ENCODE measurements around the gene TUBB2A.
"Not testable (repeated sequence)": the region's sequence is repeated elsewhere in the genome, so short reads cannot be mapped to it uniquely, and the experiment has no call there.

Gene TUBB2A
- 24.9 to 101 (median 46.7) reads per million in 17 experiments for total RNA-seq

DNA sequence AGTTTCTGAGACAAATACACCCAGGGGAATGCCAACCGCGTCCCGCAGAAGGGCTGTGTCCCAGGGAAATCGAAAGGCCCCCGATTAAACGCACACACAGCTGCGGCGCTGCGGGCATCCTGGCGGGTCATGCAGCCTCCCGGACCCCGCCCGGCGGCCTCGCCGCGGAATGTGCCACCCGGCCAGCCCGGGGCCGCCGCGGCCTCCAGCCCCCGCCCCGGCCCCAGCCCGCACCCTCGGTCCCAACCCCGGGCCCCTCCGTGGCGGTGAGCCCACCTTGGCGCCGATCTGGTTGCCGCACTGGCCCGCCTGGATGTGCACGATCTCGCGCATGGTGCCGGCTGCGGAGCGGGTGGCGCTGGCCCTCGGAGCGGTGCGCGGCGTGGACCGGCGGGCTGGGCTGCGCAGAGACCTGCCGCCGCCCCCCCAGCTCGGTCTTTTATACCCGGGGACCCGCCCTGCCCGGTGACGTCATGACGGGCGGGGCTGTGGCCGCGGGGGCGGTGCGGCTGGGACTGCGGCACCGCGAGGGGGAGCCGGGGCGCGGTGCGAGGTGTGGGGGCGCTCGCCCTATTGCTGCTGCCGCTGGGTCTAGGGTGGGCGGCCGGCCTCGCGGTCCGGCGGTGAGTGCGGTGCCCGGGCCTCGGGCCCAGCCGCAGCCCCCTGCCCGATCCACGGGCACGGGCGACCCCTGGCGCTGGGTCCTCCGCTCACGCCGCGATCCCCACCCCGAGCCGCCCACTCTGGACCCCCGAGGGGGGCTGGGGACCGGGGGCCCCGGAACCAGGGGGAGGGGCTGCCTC lies at the start of gene TUBB2A:
Gene TUBB2A (minus strand): TSS at position 414 of the 803 bp plus-strand sequence. CDS start 81 bp downstream, at position 333.
- peak; percentile 90 to 97 (median 94) for DNase-seq

DNA sequence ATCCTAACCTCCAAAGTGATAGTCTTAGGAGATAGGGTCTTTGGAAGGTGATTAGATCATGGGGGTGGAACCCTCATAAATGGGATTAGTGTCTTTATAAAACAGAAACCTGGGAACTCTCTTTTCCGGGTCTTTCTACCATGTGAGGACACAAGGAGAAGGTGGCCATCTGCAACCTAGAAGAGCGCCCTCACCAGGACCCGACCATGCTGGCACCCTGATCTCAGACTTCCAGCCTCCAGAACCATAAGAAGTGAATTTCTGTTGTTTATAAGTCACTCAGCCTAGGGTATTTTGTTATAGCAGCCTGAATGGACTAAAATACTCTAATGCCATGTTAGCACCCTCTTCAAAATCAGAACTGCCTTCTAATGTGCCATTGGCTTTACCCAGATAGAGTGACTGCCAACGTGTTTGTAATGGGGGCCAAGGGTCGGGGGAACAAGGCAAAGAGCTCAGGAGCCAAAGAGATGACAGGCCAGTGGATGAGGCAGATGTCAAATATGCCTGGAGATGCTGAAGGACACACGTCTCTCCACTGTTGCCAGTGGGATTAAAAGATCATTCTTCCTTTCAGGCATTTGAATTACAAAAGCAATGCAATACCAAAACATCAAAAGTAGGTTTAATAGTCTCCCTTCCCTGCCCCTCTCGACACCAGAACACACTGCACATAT lies 49.1 kb upstream of the TUBB2A start:
- no peak for DNase-seq

DNA sequence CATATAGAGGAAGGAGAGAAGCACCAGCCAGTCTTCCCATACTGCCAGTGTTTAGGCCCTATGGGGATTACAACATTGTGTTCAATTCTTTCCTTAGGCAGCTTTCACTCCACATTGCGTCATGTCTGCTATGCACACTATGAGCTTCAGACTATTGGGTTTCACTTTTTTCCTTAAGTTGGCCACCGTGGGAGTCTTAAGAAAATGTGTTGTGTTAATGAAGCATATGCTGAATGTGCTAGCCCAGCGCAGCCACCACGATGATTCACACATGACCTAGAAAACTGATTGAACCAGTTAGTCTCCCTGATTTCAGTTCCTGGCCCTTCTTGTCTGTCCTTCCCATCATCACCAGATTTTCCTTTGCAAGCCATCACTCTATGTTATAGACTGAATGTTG lies 48.6 kb upstream of the TUBB2A start:
- DNase-seq, result peak; percentile 55 to 77 (median 58)

DNA sequence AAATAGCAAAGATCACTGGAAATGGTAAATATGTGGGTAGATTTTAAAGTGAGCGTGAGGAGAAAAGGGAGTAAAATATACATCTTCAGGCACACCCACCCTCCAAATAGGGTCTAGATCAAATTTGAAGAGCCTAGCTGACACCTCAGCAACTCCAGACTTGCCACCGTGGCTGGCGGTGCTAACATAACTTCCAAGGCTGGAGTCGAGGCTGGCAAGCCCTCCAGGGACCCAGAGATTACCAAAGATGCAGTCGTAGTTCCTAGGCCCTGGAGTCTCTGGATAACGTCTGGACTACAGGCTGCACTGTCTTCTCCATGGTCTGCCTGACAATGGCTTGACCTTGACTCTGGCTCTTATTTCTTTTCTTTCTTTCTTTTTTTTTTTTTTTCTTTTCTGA lies 47.6 kb upstream of the TUBB2A start:
- DNase-seq, result no peak

DNA sequence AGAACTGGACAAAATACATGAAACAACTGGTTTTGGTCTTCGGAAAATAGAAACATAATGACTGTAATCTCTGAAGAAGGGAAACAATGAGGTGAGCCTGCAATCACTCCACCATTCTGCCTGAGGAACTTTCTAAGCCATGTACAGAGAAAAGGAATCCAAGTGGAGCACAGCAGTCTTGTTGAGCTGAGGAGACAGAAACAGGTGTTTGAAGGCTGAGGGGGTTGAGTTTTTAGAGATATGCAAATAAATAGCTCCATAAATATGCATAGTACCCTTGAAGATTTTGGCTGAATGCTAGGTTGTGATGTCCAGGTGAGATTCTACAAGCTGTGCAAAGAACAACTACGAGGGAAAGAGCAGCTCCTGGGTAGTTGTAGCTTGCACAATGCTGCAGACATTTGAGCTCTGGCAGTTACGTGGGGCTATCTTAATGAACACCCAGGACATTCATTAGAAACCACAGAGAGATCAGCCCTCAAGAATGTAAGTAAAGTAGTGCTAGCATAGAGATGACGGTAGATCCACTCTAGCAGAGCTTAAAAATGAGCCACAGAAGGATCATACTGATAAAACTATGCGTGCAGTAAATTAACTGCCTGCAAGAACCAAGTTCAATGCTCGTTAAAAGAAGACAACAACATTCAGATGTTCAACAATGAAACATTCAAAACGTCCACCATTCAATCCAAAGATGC lies 45.8 kb upstream of the TUBB2A start:
- no peak for DNase-seq

DNA sequence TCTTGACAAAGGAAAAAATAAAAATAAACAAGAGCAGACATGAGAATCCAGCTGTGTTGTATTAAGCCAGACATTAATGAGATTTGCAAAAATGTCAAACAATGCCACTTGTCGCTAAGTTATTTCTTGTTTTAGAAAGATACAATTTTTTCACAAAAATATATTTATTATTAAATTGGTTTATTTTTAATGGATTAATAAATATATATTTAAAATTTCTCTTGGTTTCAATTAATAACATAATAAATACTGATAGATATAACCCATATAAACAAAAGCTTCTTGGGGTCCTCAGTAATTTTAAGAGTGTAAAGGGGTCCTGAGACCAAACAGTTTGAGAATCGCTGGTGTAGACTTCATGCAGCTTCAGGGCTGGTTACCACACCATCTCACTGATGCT lies 44.0 kb upstream of the TUBB2A start:
- no peak for DNase-seq

DNA sequence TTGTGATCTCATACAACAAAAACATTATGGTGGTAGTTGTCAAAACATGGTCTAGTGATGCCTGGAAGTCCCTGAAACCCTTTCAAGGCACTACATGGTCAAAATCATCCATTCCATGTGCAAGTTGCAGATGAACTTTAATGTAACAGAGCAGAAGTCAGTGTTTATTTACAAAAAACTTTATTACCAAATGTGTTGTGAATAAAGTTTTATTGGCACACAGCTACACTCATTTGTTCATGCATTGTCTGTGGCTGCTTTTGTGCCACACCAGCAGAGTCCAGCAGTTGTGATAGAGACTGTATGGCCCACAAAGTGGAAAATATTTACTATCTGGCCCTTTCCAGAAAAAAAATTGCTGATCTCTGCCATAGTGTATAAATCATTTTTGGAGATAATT lies 43.3 kb upstream of the TUBB2A start:
- DNase-seq, result no peak

DNA sequence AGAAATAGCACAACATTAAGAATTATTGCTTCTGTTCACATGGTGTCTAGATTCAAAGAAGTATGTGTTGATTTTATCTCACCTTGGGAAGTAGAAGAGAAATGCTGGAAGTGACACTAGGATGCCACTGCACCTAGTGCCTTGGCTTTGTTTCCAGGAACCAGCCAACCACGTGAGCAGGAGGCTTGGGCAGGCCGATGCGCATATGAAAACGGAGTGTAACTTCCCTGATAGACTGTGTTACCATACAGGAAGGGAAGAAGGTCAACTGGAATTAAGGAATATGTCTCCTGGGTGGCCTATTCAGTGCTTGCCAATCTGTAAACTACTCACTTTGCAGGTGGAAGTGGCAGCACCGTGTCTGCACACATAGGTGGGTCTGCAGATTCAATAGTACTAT lies 42.0 kb upstream of the TUBB2A start:
- no peak for DNase-seq

DNA sequence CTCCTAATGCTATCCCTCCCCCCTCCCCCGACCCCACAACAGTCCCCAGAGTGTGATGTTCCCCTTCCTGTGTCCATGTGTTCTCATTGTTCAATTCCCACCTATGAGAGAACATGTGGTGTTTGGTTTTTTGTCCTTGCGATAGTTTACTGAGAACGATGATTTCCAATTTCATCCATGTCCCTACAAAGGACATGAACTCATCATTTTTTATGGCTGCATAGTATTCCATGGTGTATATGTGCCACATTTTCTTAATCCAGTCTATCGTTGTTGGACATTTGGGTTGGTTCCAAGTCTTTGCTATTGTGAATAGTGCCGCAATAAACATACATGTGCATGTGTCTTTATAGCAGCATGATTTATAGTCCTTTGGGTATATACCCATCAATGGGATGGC lies 40.4 kb upstream of the TUBB2A start:
- DNase-seq, result not testable (repeated sequence)

DNA sequence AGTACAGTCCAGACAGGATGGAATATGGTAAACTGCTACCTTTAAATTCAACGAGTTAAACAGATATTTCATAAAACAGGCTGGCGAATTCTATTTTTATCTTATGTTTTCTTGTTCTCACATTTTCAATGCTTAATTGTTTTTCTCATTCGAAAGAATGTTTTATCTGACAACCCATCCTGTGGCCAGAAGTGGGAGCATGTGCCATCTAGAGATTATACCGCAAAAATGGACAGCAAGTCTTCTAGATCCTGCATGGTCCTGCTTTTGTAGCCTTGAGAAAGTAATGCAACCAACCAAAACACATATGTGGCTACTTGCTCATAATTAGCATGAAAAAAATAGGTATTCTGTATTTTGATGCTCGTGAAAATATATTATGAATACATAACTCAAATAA lies 39.4 kb upstream of the TUBB2A start:
- no peak for DNase-seq

DNA sequence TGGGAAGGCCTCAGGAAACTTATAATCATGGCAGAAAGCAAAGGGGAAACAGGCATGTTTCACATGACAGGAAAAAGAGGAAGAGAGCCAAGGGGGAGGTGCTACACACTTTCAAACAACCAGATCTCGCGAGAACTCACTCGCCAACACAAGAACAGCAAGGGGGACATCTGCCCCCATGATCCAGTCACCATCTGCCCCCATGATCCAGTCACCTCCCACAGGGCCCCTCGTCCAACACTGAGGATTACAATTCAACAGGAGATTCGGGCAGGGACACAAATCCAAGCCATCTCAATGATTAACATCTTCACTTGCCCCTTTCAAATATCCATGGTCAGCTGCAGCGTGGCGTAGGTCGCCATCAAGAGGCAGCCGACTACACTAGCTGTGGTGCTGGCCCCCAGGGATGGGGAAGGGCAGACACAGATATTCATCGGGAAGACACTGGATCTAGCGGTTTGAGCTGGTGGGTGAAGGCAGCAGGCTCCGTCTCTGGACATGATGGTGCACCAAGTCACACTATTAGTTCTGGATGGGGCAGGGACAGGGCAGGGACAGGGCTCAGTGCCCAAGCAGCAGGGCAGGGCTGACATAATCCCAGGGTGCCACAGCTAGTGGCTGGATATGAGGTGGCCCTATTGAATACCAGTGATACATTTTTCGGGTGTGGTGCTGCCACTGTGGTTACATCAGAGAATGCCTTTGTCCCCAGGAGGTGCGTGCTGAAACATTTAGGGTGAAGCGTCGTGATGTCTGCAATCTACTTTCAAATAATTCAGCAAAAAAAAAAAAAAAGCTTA lies 38.6 kb upstream of the TUBB2A start:
- peak in 2 of 4 experiments; percentile 15 to 21 for DNase-seq

DNA sequence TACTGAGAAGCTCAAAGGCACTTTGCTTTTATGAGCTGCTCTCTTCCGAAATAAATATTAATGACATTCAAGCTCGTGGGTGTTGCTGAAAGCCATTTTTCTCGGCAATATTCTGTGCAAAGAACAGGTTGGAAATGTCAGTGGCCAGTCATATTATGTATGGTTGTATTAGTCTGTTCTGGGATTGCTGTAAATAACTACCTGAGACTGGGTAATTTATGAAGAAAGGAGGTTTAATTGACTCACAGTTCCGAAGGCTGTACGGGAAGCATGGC lies 38.0 kb upstream of the TUBB2A start:
- DNase-seq, result no peak

DNA sequence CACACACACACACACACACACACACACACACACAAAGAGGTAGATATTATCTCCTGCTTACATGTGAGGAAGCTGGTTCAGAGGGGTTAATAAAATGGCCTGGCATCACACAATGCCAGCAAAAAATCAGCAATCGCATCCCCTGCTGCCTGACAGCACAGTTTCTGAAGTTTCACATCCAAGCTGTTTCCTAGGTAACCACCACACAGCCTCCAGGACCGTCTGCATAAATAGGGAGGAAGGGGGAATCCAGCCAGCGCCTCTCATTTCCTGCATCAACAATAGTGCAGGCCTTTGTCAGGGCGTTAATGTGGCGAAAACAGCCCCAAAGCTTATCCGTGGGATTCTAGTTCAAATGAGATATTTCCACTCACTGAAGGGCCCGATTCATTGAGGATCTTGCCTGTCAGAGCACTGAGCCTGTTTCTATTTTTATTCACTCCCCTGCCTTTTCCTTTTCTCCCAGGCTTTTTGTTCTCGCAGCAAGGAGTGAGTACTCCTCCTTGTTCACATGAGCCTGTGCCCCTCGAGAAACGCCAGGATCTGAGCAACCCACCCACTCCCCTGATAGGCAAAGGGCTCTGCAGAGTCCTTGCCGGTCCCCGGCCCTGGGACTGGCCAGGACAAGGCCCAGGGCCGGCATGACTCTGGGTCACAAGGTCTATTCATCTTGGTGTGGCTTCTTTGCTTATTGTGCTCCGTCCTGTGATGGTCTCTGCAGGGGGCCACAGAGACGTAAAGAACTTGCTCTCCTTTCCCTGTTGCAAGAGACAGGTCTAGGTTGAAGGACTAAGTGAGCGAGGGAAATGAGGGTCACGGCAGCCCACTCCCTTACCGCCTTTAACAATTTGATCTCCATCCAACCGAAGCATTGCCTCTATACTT lies 37.4 kb upstream of the TUBB2A start:
- no peak for DNase-seq

DNA sequence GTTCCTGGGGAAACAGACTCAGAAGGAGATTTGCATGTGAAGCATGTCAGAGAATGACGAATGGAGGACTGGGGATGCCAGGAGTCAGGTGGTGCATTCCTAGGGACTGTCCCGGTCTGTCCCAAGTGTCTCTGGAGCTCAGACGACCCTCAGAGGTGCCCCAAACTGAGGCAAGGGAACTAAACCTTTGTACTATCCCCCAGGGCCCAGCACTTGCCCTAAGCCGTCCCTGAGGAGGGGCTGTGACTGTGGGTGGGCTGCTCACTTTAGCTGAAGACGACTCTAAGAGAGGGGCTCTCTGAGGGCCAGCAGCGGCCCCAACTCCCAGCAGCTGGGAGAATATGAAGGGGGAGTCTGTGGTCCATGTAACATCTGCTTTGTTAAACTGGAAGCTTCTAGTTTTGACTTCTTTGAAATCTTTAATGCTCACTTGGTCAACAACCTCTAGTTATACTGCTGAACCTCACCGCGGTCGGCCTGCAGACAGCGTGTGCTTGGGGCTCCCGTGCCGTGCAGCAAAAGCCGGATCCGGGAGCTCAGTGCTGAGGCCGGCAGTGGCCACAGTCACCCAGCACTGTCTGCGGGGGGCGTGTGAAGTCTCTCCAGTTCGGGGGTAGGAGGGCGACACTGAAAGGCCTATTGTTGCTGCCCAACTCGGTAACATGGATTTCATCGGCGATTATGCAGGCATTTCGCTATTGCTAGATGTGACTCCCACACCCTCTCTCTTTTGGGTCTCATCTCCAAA lies 35.9 kb upstream of the TUBB2A start:
- DNase-seq, result no peak

DNA sequence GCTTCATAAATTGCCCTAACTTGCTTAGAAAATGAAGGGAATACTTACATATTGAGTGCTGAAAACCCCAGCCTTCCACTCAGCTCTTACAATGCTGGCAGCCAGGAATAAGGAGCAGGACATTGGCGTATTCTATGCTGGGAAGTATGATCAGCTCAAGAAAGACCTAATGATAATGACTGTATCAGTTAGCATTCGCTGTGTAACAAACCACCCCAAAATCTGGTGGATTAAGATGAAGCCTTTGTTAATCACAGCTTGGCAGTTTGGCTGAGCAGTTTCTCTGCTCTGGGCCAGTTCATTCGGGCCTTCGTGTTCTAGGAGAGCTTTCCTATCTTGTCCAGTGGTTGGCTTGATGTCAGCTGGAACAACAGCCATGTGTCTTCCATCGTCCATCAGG lies 33.4 kb upstream of the TUBB2A start:
- no peak for DNase-seq

DNA sequence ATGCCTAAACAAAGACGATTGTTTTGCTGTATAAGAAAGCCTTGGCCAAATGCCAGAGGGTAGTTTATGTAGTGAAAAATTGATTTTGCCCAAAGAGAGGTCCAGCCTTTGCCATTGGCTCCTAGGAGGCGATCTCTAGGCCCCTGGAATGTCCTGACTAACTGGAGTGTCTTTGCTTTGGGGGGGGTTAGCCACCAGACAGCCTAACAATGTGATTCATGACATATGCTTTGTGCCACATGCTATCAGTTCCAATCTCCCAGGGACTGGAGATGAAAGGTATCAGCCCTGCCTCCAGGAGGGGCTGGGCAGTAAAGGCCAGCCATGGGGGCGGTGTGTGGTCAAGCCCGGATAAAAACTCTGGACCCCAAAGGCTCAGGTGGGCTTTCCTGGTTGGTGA lies 32.7 kb upstream of the TUBB2A start:
- no peak for DNase-seq

DNA sequence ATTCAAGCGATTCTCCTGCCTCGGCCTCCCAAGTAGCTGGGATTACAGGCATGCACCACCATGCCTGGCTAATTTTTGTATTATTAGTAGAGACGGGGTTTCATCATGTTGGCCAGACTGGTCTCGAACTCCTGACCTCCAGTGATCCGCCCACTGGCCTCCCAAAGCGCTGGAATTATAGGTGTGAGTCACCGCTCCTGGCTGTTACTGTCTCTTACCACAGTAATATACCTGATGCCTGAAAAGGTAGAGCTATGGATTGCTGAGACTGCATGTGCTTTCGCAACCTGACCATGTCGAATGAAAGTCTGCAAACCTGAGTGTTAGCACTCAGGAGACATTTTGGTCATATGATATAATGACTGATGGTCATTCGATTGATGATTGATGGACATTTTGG lies 31.8 kb upstream of the TUBB2A start:
- not testable (repeated sequence) for DNase-seq

DNA sequence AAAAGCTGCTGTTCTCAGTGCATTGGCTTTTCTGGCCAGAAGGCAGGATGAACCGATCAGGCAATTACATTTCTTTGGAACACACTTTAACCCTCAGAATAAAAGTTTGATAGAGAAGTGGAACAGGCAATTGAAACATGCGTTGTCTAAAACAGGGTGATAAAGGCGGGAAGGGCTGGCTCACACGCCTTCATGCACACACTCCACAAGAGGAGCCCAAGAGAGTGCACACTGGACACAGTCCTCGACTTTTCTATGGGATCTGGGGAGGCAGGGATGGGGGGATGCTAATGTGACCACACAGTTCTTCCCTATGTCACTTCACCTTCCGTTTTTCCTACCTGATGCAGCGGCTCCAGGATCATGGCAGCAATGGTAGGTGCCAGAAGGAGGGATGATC lies 30.9 kb upstream of the TUBB2A start:
- no peak for DNase-seq

DNA sequence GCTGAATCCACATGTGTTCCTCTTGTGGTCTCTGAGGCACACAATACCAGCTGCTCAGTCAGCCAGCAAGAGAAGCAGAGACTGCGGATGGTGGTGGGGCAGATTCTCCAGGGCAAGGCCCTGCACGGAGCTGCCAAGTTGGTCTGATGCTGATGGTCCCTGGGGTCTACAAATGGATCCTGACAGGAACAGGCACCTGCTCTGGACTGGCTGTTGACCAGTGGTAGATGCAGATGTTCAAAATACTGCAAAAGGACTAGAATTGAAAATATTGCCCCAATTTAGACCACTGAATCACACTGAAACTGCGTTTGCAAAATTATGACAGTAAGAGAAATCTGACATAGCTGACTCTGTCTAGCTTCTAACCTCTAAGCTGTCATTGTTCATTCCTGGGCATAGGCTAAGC lies 29.6 kb upstream of the TUBB2A start:
- DNase-seq, result no peak

DNA sequence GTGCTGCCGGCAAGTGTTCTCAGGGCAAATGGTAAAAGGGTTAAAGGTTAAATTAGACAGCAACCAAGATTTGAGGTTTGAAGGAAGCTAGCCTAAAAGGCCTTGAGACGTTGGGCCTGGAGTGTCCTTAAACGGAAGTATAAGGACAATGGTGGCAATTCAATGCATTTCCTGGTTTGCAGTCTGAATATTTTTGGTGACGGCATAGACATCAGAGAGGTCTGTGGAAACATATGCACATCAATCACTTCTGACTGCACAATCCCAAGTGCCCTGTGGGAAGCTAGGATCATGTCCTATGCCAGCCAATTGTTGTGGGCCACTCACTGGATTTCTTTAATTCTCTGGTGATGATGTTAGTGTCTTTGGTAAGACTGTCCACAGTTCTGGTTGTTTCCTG lies 25.7 kb upstream of the TUBB2A start:
- DNase-seq, result no peak

DNA sequence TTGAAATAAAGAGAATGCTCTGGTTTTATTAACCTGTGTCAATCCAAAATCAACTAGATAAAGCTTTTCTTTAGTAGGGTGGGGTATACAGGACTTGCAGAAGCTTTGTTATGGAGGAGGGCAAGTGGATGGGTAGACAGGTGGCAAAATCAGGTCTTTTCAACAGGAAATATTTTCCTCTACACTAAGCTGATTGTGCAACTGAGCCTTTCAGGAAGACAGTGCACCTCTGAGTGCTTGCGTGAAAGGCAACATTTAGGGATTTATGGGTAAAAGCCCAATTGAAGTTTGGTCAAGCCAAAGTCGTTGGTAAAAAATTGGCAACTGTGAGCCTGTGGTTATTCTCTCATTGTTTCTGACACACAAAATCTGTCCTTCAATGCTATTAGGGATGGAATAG lies 23.8 kb upstream of the TUBB2A start:
- DNase-seq, result no peak

Data from suppressor macrophage (primary cell).